Esophagus muscularis mucosa (tissue), 4 donors: ENCODE results near the gene PDE4C. TPM values are rescaled to one million over a fixed set of nuclear protein-coding genes. Genes with fewer than 3 reads are reported as not detected.

Source experiments
- DNase-seq: peaks from one replicate; pipeline ENCODE4 v3.0.0-alpha.2; 2017; ENCODE audit errors: extremely low spot score
- H3K27ac ChIP-seq, 4 donors: fragments of 200-600 bp; sonication (generic); replicated peaks in 1 of 4; 1 replicate in 3 of 4; 2 replicates in 1 of 4; pipeline ENCODE4 v1.5.1; 2016 to 2019; ENCODE audit warnings: mild to moderate bottlenecking in 1 of 4
- H3K27me3 ChIP-seq, 4 donors: fragments of 200-600 bp; sonication (generic); one replicate each; pipeline versions ENCODE4 v1.5.1 to v1.6.0; 2016 to 2019
- H3K36me3 ChIP-seq, 4 donors: fragments of 200-600 bp; sonication (generic); one replicate each; pipeline ENCODE4 v1.5.1; 2016 to 2019
- H3K4me1 ChIP-seq, 4 donors: fragments of 200-600 bp; sonication (generic); one replicate each; pipeline ENCODE4 v1.5.1; 2016 to 2019
- H3K4me3 ChIP-seq, 4 donors: fragments of 200-600 bp; sonication (generic); 1 replicate in 2 of 4; 2 replicates in 2 of 4; pipeline ENCODE4 v1.5.1; 2016 to 2019; ENCODE audit warnings: mild to moderate bottlenecking in 4 of 4, moderate library complexity in 1 of 4
- H3K9me3 ChIP-seq, 4 donors: fragments of 200-600 bp; sonication (generic); 1 replicate in 3 of 4; 2 replicates in 1 of 4; pipeline ENCODE4 v1.5.1; 2016 to 2019
- CTCF ChIP-seq, 3 experiments: fragments of 200-600 bp in 2 of 3; fragments of 450-650 bp in 1 of 3; sonication (generic) in 2 of 3; IDR thresholded peaks; one replicate each; pipeline ENCODE4 v1.5.1; 2017 to 2019; ENCODE audit warnings: antibody characterized with exemption in 3 of 3, mild to moderate bottlenecking in 2 of 3, moderate library complexity in 1 of 3
- EP300 ChIP-seq: sonication (generic); formaldehyde crosslinking; IDR thresholded peaks from one replicate; pipeline ENCODE4 v1.6.1; 2017; ENCODE audit warnings: antibody characterized with exemption
- POLR2A ChIP-seq: fragments of 450-650 bp; IDR thresholded peaks from one replicate; pipeline ENCODE4 v1.6.1; 2017; ENCODE audit warnings: antibody characterized with exemption, moderate library complexity, mild to moderate bottlenecking, low read depth
- POLR2AphosphoS5 ChIP-seq, 2 donors: sonication (generic); formaldehyde crosslinking; IDR thresholded peaks; one replicate each; pipeline ENCODE4 v1.6.1; 2017; ENCODE audit warnings: antibody characterized with exemption in 2 of 2
- WGBS: methylation state at CpG from one replicate; pipeline ENCODE4 v1.1.5; 2018; 5-methylcytosine and 5-hydroxymethylcytosine counted together
- intact Hi-C: fragments of 100-400 bp; cut with DNase I; formaldehyde crosslinking; loops from one replicate; pipeline ENCODE4 v1.15.1; 2023
- total RNA-seq, 4 donors: library from RNA; depleted of rRNA; stranded (reverse); fragments of >200 nt; gene quantifications; one replicate each; pipeline versions ENCODE4 v1.1.0 to v1.2.1, GENCODE V29; 2016

Gene PDE4C
- total RNA-seq, result 1 to 10 TPM in 1 of 4 donors, under 1 TPM in 3; 0.17 to 1.2 (median 0.54) TPM

DNA sequence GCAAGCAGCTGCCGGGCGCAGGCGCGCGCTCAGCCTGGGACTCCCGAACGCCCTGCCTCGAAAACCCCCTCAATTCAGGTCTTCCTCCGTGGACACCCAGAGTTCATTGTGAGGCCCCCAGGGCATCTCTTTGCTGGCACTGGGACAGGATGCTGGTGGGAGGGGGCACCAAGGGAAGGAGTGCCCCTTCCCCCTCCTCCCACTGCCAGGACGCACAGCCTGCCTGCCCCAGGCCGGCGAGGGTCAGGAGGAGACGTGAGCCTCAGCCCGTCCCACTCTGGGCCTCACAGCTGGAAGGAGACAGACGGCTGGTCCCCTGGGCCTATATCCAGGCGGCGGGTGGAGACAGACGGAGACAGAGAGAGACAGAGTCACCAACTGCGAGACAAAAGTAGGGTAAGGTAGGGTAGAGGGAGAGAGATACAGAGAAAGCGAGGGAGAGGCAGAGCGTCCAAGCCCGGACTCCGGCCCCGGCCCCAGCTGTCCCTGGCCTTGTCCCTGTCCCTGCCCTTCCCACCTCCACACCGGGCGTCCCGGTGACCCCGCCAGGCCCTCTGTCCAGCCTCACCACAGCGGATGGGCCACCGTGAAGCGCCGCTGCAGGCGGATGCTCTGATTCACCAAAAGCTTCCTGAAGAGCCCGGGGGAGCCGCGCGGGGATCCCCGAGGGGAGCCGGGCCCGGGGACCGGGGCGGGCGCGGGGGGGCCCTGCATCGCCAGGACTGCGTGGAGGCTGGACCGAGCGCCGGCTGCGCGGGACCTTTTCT lies at the start of gene PDE4C:
TSS of gene PDE4C (minus strand) at position 737 of the 767 bp plus-strand sequence. CDS start at position 714, 23 bp downstream.
- TF ChIP-seq POLR2A (no peak), POLR2AphosphoS5 (IDR thresholded peaks at IDR 0.05) (no peak), CTCF (IDR thresholded peaks at IDR 0.05) (no peak), EP300 (no peak)
- H3K4me3 ChIP-seq, result peak within 1 kb of the TSS; percentile 21 to 51 (median 49)
- no peaks in the 10 kb centered on the region for H3K36me3 ChIP-seq
- peaks cover 0 to 79% (median 24%) of the 10 kb centered on the region in 4 donors for H3K27me3 ChIP-seq
- 14% methylated on average over 26 of the region's 51 CpGs for whole genome bisulfite sequencing
- H3K27ac ChIP-seq, result peak within 1 kb of the TSS; percentile 35 to 62 (median 47)
- H3K9me3 ChIP-seq, result no peaks in the 10 kb centered on the region
- intact Hi-C loops, result no loop called here
- H3K4me1 ChIP-seq, result peaks cover 19 to 32% (median 30%) of the 10 kb centered on the region in 4 donors
- DNase-seq, result no peak

GRCh38 chr19:18274781-18275356 lies 48.6 kb upstream of the PDE4C start:
- Histone ChIP-seq H3K4me1 (peaks cover 45 to 75% (median 70%) of the 10 kb centered on the region in 4 donors), H3K27me3 (no peaks in the 10 kb centered on the region), H3K4me3 (peak overlapping the region; percentile 5 to 24 (median 16)), H3K36me3 (peaks cover 4 to 22% (median 12%) of the 10 kb centered on the region in 4 donors), H3K27ac (peak overlapping the region; percentile 78 to 100 (median 100)), H3K9me3 (no peaks in the 10 kb centered on the region)
- TF ChIP-seq CTCF (IDR thresholded peaks at IDR 0.05) (peak in 1 of 3 experiments; percentile 10), EP300 (no peak), POLR2AphosphoS5 (IDR thresholded peaks at IDR 0.05) (peak; percentile 82 to 94)
- WGBS, result 26% methylated on average over 6 of the region's 13 CpGs
- intact Hi-C loops, result loop anchor here (5.0 kb wide), 2 partner anchors 67 to 137 kb away; partner anchors contain the start of gene PGPEP1
- peak; percentile 95 for DNase-seq

DNA sequence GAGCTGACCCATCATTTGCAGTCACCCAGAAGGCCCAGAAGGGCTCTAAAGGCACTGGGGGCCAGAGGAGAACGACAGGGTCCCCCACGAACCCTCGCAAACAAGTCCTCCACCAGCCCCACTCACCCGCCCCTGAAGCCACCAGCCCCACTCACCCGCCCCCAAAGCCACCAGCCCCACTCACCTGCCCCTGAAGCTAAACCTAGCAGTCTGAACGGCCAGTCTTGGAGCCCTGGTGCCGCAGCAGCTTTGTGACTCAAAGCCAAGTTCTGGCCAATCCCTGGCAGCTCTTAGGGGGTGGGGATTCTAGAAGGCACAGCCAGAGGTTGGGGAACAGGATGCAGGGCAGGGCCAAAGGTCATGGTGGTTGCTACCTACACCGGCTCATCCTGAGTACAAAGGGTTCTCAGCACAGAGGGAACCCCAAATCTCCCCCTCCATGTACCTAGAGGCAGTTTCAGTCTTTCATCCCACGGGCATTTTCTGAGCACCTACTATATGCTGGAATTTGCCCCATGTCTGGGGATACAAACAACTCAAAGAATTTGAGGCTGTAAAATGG lies 48.1 kb upstream of the PDE4C start, which contains the start of gene IQCN:
TSS of gene IQCN (minus strand) at position 234 of the 562 bp plus-strand sequence. CDS start 4,974 bp downstream, outside the sequence.
- peaks cover 45 to 75% (median 69%) of the 10 kb centered on the region in 4 donors for H3K4me1 ChIP-seq
- 75% methylated on average over 6 of the region's 9 CpGs for WGBS
- no peak for TF ChIP-seq EP300
- no peak for TF ChIP-seq CTCF (IDR thresholded peaks at IDR 0.05)
- no peak for TF ChIP-seq POLR2A
- TF ChIP-seq POLR2AphosphoS5 (IDR thresholded peaks at IDR 0.05), result no peak
- H3K36me3 ChIP-seq, result peaks cover 4 to 23% (median 11%) of the 10 kb centered on the region in 4 donors
- intact Hi-C loops, result loop anchor here (5.0 kb wide), 1 partner anchor 68 kb away; the partner anchor contains the start of gene PGPEP1
- no peaks in the 10 kb centered on the region for H3K27me3 ChIP-seq
- DNase-seq, result no peak
- H3K27ac ChIP-seq, result peak within 1 kb of the TSS; percentile 78 to 100 (median 100)
- H3K4me3 ChIP-seq, result peak within 1 kb of the TSS; percentile 5 to 24 (median 16)
- no peaks in the 10 kb centered on the region for H3K9me3 ChIP-seq

DNA sequence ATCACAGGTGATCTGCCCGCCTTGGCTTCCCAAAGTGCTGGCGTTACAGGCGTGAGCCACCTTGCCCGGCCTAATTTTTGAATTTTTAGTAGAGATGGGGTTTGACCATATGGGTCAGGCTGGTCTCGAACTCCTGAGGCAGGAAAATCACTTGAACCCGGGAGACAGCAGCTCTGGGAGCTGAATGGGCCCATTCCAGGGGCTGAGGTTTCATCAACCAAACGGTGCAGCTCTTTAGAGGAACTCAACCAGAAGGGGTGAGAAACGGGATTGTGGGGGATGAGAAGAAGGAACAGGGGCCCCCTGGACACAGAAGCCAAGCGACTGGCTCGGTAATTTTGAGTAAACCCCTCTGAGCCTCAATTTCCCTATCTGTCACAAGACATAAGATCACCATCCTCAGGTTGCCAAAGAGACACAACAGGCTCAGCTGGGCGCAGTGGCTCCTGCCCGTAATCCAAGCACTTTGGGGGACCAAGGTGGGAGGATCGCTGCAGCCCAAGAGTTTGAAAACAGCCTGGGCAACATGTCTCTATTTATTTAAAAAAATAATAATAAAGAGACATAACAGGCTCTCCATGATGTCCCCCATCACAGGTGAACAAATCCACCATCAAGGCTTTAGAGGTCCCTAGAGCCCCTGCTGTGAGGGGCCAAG lies 47.5 kb upstream of the PDE4C start:
- no peaks in the 10 kb centered on the region for H3K27me3 ChIP-seq
- intact Hi-C loops, result loop anchor here (5.0 kb wide), 1 partner anchor 69 kb away; the partner anchor contains the start of gene PGPEP1

More for the DNA sequence above, 47.5 kb upstream of the PDE4C start:
- Histone ChIP-seq H3K9me3 (no peaks in the 10 kb centered on the region), H3K36me3 (peaks cover 3 to 25% (median 10%) of the 10 kb centered on the region in 4 donors), H3K27ac (peak overlapping the region; percentile 78 to 100 (median 100)), H3K4me1 (peaks cover 41 to 69% (median 63%) of the 10 kb centered on the region in 4 donors), H3K4me3 (no peak overlapping the region)
- TF ChIP-seq POLR2AphosphoS5 (IDR thresholded peaks at IDR 0.05) (peak in 1 of 2 donors; percentile 40), EP300 (no peak), CTCF (IDR thresholded peaks at IDR 0.05) (no peak), POLR2A (no peak)
- DNase-seq, result no peak
- 88% methylated on average over 13 of the region's 13 CpGs for whole genome bisulfite sequencing
